GM12874 (cell line): ENCODE measurements around the gene RPLP2.

Experiments
- CTCF ChIP-seq: IDR thresholded peaks from 2 replicates; pipeline ENCODE4 v1.5.1; 2011; ENCODE audit warnings: low read depth, mild to moderate bottlenecking, control low read depth, low read length, moderate library complexity; ENCODE audit not compliant: insufficient read depth

The RPLP2 gene

GRCh38 chr11:777288-778255 is 32.2 kb upstream of the RPLP2 start, which contains the start of gene GATD1:
Gene GATD1 (minus strand): TSS chr11:777487. CDS start chr11:777462, 25 bp downstream.
- TF ChIP-seq CTCF: no peak

GRCh38 chr11:778976-779954 is 30.5 kb upstream of the RPLP2 start:
- TF ChIP-seq CTCF: no peak

GRCh38 chr11:779955-780532 is 29.7 kb upstream of the RPLP2 start:
- no peak for TF ChIP-seq CTCF

GRCh38 chr11:782264-783174 is 27.2 kb upstream of the RPLP2 start:
- TF ChIP-seq CTCF: no peak

GRCh38 chr11:783581-784015 is 26.2 kb upstream of the RPLP2 start:
- TF ChIP-seq CTCF: peak; percentile 66

- no peak for TF ChIP-seq CTCF
These were observed 23.3 kb upstream of the RPLP2 start for GRCh38 chr11:786235-787083.
